Measurements from ENCODE around the gene LMAN1. TPM values are rescaled to one million over a fixed set of nuclear protein-coding genes. Genes with fewer than 3 reads are reported as not detected.

The LMAN1 gene
- total and polyA plus RNA-seq, 2 experiments from 2014 or later: 127 to 193 TPM

GRCh38 chr18:59353079-59353680 lies 5.9 kb downstream of the LMAN1 start:
- H3K4me2 ChIP-seq (ENCODE audit: unreplicated experiment): no peak overlapping the region
- no peak overlapping the region for H3K9ac ChIP-seq
- no peak overlapping the region for H2AFZ ChIP-seq
- H3F3A ChIP-seq (ENCODE audit: insufficient read depth): peaks cover 7% of the 10 kb centered on the region
- no peaks in the 10 kb centered on the region for H3K27me3 ChIP-seq (replicated peaks; ENCODE audit: insufficient read depth)
- H3K9me3 ChIP-seq (ENCODE audit: low read depth): no peaks in the 10 kb centered on the region
- H3K4me3 ChIP-seq: no peak overlapping the region
- peak; percentile 7 for DNase-seq
- in situ Hi-C loops (cut with MboI): no loop called here
- peaks cover 98% of the 10 kb centered on the region for H3K79me2 ChIP-seq (ENCODE audit: insufficient read depth)
- no peak overlapping the region for H3K27ac ChIP-seq
- H3K36me3 ChIP-seq (ENCODE audit: low read depth): peaks cover 82% of the 10 kb centered on the region
- TF ChIP-seq EZH2phosphoT487 (IDR thresholded peaks at IDR 0.05; ENCODE audit: insufficient read depth, low read depth): no peak
- no peak for TF ChIP-seq EZH2 (IDR thresholded peaks at IDR 0.05; ENCODE audit: insufficient read depth, poor library complexity, severe bottlenecking)
- peaks cover 35% of the 10 kb centered on the region for H3K4me1 ChIP-seq (ENCODE audit: insufficient read depth)
- WGBS, 2 experiments (ENCODE audit: low coverage in 1 of 2, low lambda C conversion rate in 2 of 2, missing lambda C conversion rate in 2 of 2): 78 to 79% methylated on average over 4 of the region's 4 CpGs
- H3K9me2 ChIP-seq (ENCODE audit: insufficient read depth): no peaks in the 10 kb centered on the region
- peaks cover 14% of the 10 kb centered on the region for H4K20me1 ChIP-seq (ENCODE audit: insufficient read depth)

- no peak overlapping the region for H3K9ac ChIP-seq
- 97 to 98% methylated on average over 3 of the region's 3 CpGs for WGBS, 2 experiments (ENCODE audit: low coverage in 1 of 2, low lambda C conversion rate in 2 of 2, missing lambda C conversion rate in 2 of 2)
- no peak overlapping the region for H3K4me3 ChIP-seq
- H4K20me1 ChIP-seq (ENCODE audit: insufficient read depth): peaks cover 9% of the 10 kb centered on the region
- H3K9me3 ChIP-seq (ENCODE audit: low read depth): no peaks in the 10 kb centered on the region
- DNase-seq: no peak
- H3F3A ChIP-seq (ENCODE audit: insufficient read depth): peaks cover 4% of the 10 kb centered on the region; the same call in 1 of the 2 replicates
- no peak overlapping the region for H2AFZ ChIP-seq
- peaks cover 30% of the 10 kb centered on the region for H3K4me1 ChIP-seq (ENCODE audit: insufficient read depth)
- TF ChIP-seq EZH2phosphoT487 (IDR thresholded peaks at IDR 0.05; ENCODE audit: insufficient read depth, low read depth) (no peak), EZH2 (IDR thresholded peaks at IDR 0.05; ENCODE audit: insufficient read depth, poor library complexity, severe bottlenecking) (no peak)
- H3K9me2 ChIP-seq (ENCODE audit: insufficient read depth): no peaks in the 10 kb centered on the region
- H3K36me3 ChIP-seq (ENCODE audit: low read depth): peaks cover 90% of the 10 kb centered on the region
- H3K27ac ChIP-seq: no peak overlapping the region
- H3K79me2 ChIP-seq (ENCODE audit: insufficient read depth): peaks cover 97% of the 10 kb centered on the region
- no peaks in the 10 kb centered on the region for H3K27me3 ChIP-seq (replicated peaks; ENCODE audit: insufficient read depth)
- in situ Hi-C loops (cut with MboI): no loop called here
- no peak overlapping the region for H3K4me2 ChIP-seq (ENCODE audit: unreplicated experiment)
These were observed 6.7 kb downstream of the LMAN1 start for GRCh38 chr18:59352250-59352855.

- H3K9me3 ChIP-seq (ENCODE audit: low read depth): no peaks in the 10 kb centered on the region
- H3K9me2 ChIP-seq (ENCODE audit: insufficient read depth): no peaks in the 10 kb centered on the region
- WGBS, 2 experiments (ENCODE audit: low coverage in 1 of 2, low lambda C conversion rate in 2 of 2, missing lambda C conversion rate in 2 of 2): 99% methylated on average over 4 of the region's 4 CpGs
These were observed 13.5 kb downstream of the LMAN1 start for GRCh38 chr18:59345556-59345955.

DNA sequence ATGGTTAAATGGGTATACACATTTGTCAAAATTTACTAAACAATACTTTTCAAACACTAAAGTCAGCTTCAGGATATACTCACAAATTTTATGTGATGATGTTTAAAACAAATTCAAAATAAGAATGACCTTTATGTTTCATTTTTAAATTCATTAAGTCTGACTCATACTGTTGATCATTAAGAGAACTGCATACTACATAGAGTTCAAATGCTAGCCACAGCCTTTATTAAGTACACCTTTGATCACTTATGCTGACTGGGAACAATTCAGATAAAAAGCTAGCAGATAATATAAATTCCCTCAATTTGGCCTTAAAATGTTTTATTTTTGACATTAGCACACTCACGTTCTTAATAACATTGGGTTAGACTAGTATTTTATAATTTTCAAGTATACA lies 14.1 kb downstream of the LMAN1 start:
- in situ Hi-C loops (cut with MboI): no loop called here

More at GRCh38 chr18:59345556-59345955, 13.5 kb downstream of the LMAN1 start:
- H3K79me2 ChIP-seq (ENCODE audit: insufficient read depth): peaks cover 96% of the 10 kb centered on the region
- H3K27me3 ChIP-seq (replicated peaks; ENCODE audit: insufficient read depth): no peaks in the 10 kb centered on the region
- no peak overlapping the region for H3K9ac ChIP-seq
- peaks cover 80% of the 10 kb centered on the region for H3K36me3 ChIP-seq (ENCODE audit: low read depth)
- no peak overlapping the region for H3K4me3 ChIP-seq
- H4K20me1 ChIP-seq (ENCODE audit: insufficient read depth): peaks cover 26% of the 10 kb centered on the region
- DNase-seq: peak; percentile 37
- peaks cover 15% of the 10 kb centered on the region for H3K4me1 ChIP-seq (ENCODE audit: insufficient read depth)
- H3K27ac ChIP-seq: no peak overlapping the region
- in situ Hi-C loops (cut with MboI): no loop called here
- H3K4me2 ChIP-seq (ENCODE audit: unreplicated experiment): no peak overlapping the region
- H3F3A ChIP-seq (ENCODE audit: insufficient read depth): peaks cover 24% of the 10 kb centered on the region
- TF ChIP-seq EZH2 (IDR thresholded peaks at IDR 0.05; ENCODE audit: insufficient read depth, poor library complexity, severe bottlenecking): no peak
- no peak overlapping the region for H2AFZ ChIP-seq

More for the DNA sequence above, 14.1 kb downstream of the LMAN1 start:
- TF ChIP-seq EZH2phosphoT487 (IDR thresholded peaks at IDR 0.05; ENCODE audit: insufficient read depth, low read depth) (no peak), EZH2 (IDR thresholded peaks at IDR 0.05; ENCODE audit: insufficient read depth, poor library complexity, severe bottlenecking) (no peak)
- Histone ChIP-seq H3K9me3 (ENCODE audit: low read depth) (no peaks in the 10 kb centered on the region), H3K9ac (no peak overlapping the region), H3K27ac (no peak overlapping the region), H3K9me2 (ENCODE audit: insufficient read depth) (no peaks in the 10 kb centered on the region), H4K20me1 (ENCODE audit: insufficient read depth) (peaks cover 26% of the 10 kb centered on the region), H3K79me2 (ENCODE audit: insufficient read depth) (peaks cover 96% of the 10 kb centered on the region), H3K36me3 (ENCODE audit: low read depth) (peaks cover 82% of the 10 kb centered on the region), H3K4me2 (ENCODE audit: unreplicated experiment) (no peak overlapping the region), H3K27me3 (replicated peaks; ENCODE audit: insufficient read depth) (no peaks in the 10 kb centered on the region), H2AFZ (no peak overlapping the region), H3K4me3 (no peak overlapping the region), H3K4me1 (ENCODE audit: insufficient read depth) (peaks cover 15% of the 10 kb centered on the region), H3F3A (ENCODE audit: insufficient read depth) (peaks cover 24% of the 10 kb centered on the region)
- WGBS, 2 experiments (ENCODE audit: low coverage in 1 of 2, low lambda C conversion rate in 2 of 2, missing lambda C conversion rate in 2 of 2): 100% methylated on average over 1 of the region's 1 CpG
- DNase-seq: no peak
